ENCODE results near the gene CFAP161. TPM values are rescaled to one million over a fixed set of nuclear protein-coding genes. Genes with fewer than 3 reads are reported as not detected.
"Not testable (repeated sequence)": the region's sequence is repeated elsewhere in the genome, so short reads cannot be mapped to it uniquely, and the experiment has no call there.

The CFAP161 gene
- total and polyA plus RNA-seq, 4 donors: 0.75 to 0.84 TPM; not detected in 2

DNA sequence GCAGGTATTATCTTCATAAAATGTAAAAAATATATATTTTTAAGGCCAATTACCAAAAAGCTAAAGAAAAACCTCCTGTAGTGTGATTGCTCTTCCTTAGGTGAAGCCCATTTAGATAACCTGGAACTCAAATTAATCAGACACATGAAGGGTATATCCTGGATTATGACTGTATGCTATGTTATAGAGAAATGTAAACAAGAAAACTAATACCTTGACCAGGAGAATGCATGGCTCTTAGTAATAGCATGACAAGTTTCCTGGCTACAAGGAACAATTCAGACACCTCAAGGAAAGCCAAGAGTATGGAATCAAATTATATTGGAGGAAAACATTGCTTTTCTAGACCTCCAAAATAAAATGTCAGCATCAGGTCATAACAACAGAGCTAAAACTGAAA lies 14.0 kb upstream of the CFAP161 start:
- H3K27me3 ChIP-seq (ENCODE audit: control insufficient read depth in 4 of 4, insufficient read depth in 4 of 4, low read length in 3 of 4): no peaks in the 10 kb centered on the region
- H3K27ac ChIP-seq (ENCODE audit: low read depth in 1 of 2, low read length in 2 of 2): no peak overlapping the region
- TF ChIP-seq JUND (IDR thresholded peaks at IDR 0.05): no peak
- no peaks in the 10 kb centered on the region for H3K36me3 ChIP-seq (ENCODE audit: control insufficient read depth in 4 of 4, insufficient read depth in 3 of 4, low read depth in 1 of 4, low read length in 3 of 4)
- H3K9me3 ChIP-seq (ENCODE audit: control insufficient read depth in 4 of 4, low read length in 3 of 4): no peaks in the 10 kb centered on the region
- DNase-seq (ENCODE audit: low spot score): no peak
- no peak overlapping the region for H3K9ac ChIP-seq (ENCODE audit: low read depth in 1 of 2, low read length in 2 of 2)
- no peak overlapping the region for H3K4me3 ChIP-seq (ENCODE audit: low read depth in 1 of 3, low read length in 3 of 3)
- peaks cover 0 to 3% (median 0%) of the 10 kb centered on the region in 4 donors for H3K4me1 ChIP-seq (ENCODE audit: control insufficient read depth in 4 of 4, insufficient read depth in 4 of 4, low read length in 3 of 4)

- H3K9me3 ChIP-seq (ENCODE audit: control insufficient read depth in 4 of 4, low read length in 3 of 4): no peaks in the 10 kb centered on the region
- TF ChIP-seq RXRA (IDR thresholded peaks at IDR 0.05) (no peak), HNF4A (conservative IDR thresholded peaks at IDR 0.05) (no peak), GABPA (IDR thresholded peaks at IDR 0.05 in 1 of 2, conservative IDR thresholded peaks at IDR 0.05 in 1 of 2) (no peak), NR2F2 (IDR thresholded peaks at IDR 0.05) (no peak), ZBTB33 (IDR thresholded peaks at IDR 0.05) (no peak), JUND (IDR thresholded peaks at IDR 0.05) (no peak)
- no peaks in the 10 kb centered on the region for H3K36me3 ChIP-seq (ENCODE audit: control insufficient read depth in 4 of 4, insufficient read depth in 3 of 4, low read depth in 1 of 4, low read length in 3 of 4)
- no peak for DNase-seq (ENCODE audit: low spot score)
- 25% methylated on average over 3 of the region's 3 CpGs for WGBS
- peaks cover 0 to 7% (median 0%) of the 10 kb centered on the region in 4 donors for H3K4me1 ChIP-seq (ENCODE audit: control insufficient read depth in 4 of 4, insufficient read depth in 4 of 4, low read length in 3 of 4)
- H3K27me3 ChIP-seq (ENCODE audit: control insufficient read depth in 4 of 4, insufficient read depth in 4 of 4, low read length in 3 of 4): no peaks in the 10 kb centered on the region
- no peak overlapping the region for H3K9ac ChIP-seq (ENCODE audit: low read depth in 1 of 2, low read length in 2 of 2)
- no peak overlapping the region for H3K4me3 ChIP-seq (ENCODE audit: low read depth in 1 of 3, low read length in 3 of 3)
- H3K27ac ChIP-seq (ENCODE audit: low read depth in 1 of 2, low read length in 2 of 2): no peak overlapping the region
These were observed 7.2 kb upstream of the CFAP161 start for GRCh38 chr15:81126892-81127291.

- not testable (repeated sequence) for H3K27me3 ChIP-seq (ENCODE audit: control insufficient read depth in 4 of 4, insufficient read depth in 4 of 4, low read length in 3 of 4); H3K4me3 ChIP-seq (ENCODE audit: low read depth in 1 of 3, low read length in 3 of 3); H3K4me1 ChIP-seq (ENCODE audit: control insufficient read depth in 4 of 4, insufficient read depth in 4 of 4, low read length in 3 of 4); H3K27ac ChIP-seq (ENCODE audit: low read depth in 1 of 2, low read length in 2 of 2); DNase-seq (ENCODE audit: low spot score); H3K9me3 ChIP-seq (ENCODE audit: control insufficient read depth in 4 of 4, low read length in 3 of 4); H3K9ac ChIP-seq (ENCODE audit: low read depth in 1 of 2, low read length in 2 of 2); H3K36me3 ChIP-seq (ENCODE audit: control insufficient read depth in 4 of 4, insufficient read depth in 3 of 4, low read depth in 1 of 4, low read length in 3 of 4)
- WGBS: 82% methylated on average over 6 of the region's 6 CpGs
These were observed 7.4 kb downstream of the CFAP161 start for GRCh38 chr15:81141478-81141877.

DNA sequence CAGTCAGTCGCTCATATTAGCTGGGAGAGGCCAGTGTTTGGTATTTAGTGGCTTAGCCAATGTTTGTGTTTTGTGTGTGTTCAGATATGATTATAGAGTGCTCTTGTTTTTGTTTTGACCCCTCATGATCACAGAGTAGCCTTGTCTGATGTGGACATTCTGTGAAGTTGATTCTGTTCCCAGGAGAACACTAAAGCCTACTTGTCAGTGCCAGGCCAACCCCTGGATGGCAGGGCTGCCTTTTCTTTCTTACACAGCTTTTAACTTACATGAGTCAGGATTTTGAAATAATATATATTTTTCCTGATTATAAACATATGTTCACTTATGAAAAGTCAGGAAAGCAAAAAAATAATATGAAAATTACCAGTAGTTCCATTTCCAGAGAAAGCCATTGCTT lies 11.9 kb downstream of the CFAP161 start:
- no peak overlapping the region for H3K27ac ChIP-seq (ENCODE audit: low read depth in 1 of 2, low read length in 2 of 2)
- H3K27me3 ChIP-seq (ENCODE audit: control insufficient read depth in 4 of 4, insufficient read depth in 4 of 4, low read length in 3 of 4): no peaks in the 10 kb centered on the region
- no peak overlapping the region for H3K9ac ChIP-seq (ENCODE audit: low read depth in 1 of 2, low read length in 2 of 2)
- H3K4me3 ChIP-seq (ENCODE audit: low read depth in 1 of 3, low read length in 3 of 3): no peak overlapping the region
- H3K36me3 ChIP-seq (ENCODE audit: control insufficient read depth in 4 of 4, insufficient read depth in 3 of 4, low read depth in 1 of 4, low read length in 3 of 4): no peaks in the 10 kb centered on the region
- H3K4me1 ChIP-seq (ENCODE audit: control insufficient read depth in 4 of 4, insufficient read depth in 4 of 4, low read length in 3 of 4): peaks cover 0 to 9% (median 6%) of the 10 kb centered on the region in 4 donors
- no peak for DNase-seq (ENCODE audit: low spot score)
- 82% methylated on average over 1 of the region's 1 CpG for WGBS
- no peaks in the 10 kb centered on the region for H3K9me3 ChIP-seq (ENCODE audit: control insufficient read depth in 4 of 4, low read length in 3 of 4)
- TF ChIP-seq YY1 (IDR thresholded peaks at IDR 0.05) (no peak), ZBTB33 (IDR thresholded peaks at IDR 0.05) (no peak), RAD21 (IDR thresholded peaks at IDR 0.05) (no peak), TAF1 (conservative IDR thresholded peaks at IDR 0.05) (no peak), HNF4A (conservative IDR thresholded peaks at IDR 0.05) (no peak), REST (IDR thresholded peaks at IDR 0.05) (no peak), JUND (IDR thresholded peaks at IDR 0.05) (no peak), FOXA2 (IDR thresholded peaks at IDR 0.05) (no peak), HNF4G (IDR thresholded peaks at IDR 0.05) (no peak), SP1 (IDR thresholded peaks at IDR 0.05) (no peak), FOXA1 (IDR thresholded peaks at IDR 0.05) (no peak), NR2F2 (IDR thresholded peaks at IDR 0.05) (no peak), EGR1 (IDR thresholded peaks at IDR 0.05; ENCODE audit: low read depth in 2 of 2) (no peak), CTCF (IDR thresholded peaks at IDR 0.05; ENCODE audit: low read depth, low read length, missing input control) (no peak)

Data from liver (tissue), 9 donors.